Left ventricle myocardium inferior (tissue), 1 donor: ENCODE data around the gene RAET1G. TPM values are rescaled to one million over a fixed set of nuclear protein-coding genes. Genes with fewer than 3 reads are reported as not detected.

ENCODE experiments used
- DNase-seq: peaks from one replicate; pipeline ENCODE4 v3.0.0-alpha.2; 2020
- H3K27ac ChIP-seq: fragments of 200-600 bp; replicated peaks from 2 replicates; pipeline ENCODE4 v1.8.0; 2021
- H3K27me3 ChIP-seq: fragments of 200-600 bp; 2 replicates; pipeline ENCODE4 v1.8.0; 2021; ENCODE audit warnings: low read depth
- H3K36me3 ChIP-seq: fragments of 200-600 bp; 2 replicates; pipeline ENCODE4 v1.8.0; 2021
- H3K4me1 ChIP-seq: fragments of 200-600 bp; 2 replicates; pipeline ENCODE4 v1.8.0; 2021
- H3K4me3 ChIP-seq: fragments of 200-600 bp; 2 replicates; pipeline ENCODE4 v1.8.0; 2021; ENCODE audit warnings: mild to moderate bottlenecking, moderate library complexity
- H3K9me3 ChIP-seq: fragments of 200-600 bp; replicated peaks from 2 replicates; pipeline ENCODE4 v1.8.0; 2021
- intact Hi-C: fragments of 100-400 bp; cut with micrococcal nuclease; formaldehyde crosslinking; loops from one replicate; pipeline ENCODE4 v1.11.0; 2022
- total RNA-seq: library from RNA; stranded (reverse); fragmentation: NEBNext Ultra II Directional; extraction: Animal tissue kit (Norgen Biotek cat#: 25700); gene quantifications from one replicate; pipeline ENCODE4 v1.2.1, GENCODE V29; 2021
- TF ChIP-seq, protein P1 (sequence below): fragments of 200-600 bp; IDR thresholded peaks from 2 replicates; pipeline ENCODE4 v1.8.0; 2021; ENCODE audit warnings: antibody characterized with exemption, mild to moderate bottlenecking, borderline replicate concordance
- donor health status: DM: no; HTN: yes; CAD: no; lungs with severe emphysema.

RAET1G gene
- total RNA-seq, 1 donor from 2014 or later = 0.19 TPM

DNA sequence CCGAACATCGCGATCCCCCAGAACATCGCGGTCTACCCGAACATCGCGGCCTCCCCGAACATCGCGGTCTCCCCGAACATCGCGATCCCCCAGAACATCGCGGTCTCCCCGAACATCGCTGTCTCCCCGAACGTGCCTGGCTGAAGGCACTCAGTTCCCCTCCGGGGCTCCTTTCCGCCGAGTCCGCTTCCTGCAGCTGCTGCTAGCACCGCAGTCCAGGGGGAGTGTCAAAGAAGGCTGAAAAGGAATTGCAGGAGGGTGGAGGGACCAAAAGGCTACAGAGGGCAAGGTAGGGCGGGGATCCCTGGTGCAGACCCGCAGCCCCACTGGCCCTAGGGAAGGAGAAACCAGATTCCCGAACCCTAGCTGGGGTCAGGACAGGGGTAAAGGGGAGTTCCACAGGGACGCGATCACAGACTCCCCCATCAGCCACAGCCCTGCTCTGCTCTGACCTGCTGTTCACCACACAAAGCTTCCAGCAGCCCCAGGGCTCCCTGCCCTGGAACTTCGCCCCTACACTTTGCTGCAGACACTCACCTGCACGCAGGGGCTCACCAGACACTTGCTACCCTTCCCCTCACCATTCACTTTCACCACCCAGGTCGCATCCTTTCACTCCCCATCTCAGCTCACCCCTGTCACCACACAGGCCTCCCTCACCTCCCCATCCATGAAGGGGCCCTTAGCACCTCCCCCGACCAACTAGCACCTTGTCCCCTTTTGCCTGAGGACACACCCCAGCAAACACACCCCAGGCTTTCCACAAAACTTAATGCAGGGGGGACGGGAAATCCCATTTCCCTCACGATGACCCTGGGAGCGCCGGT, 42.5 kb upstream of the RAET1G start:
- Histone ChIP-seq H3K27ac (no peak overlapping the region), H3K9me3 (no peaks in the 10 kb centered on the region), H3K4me3 (peak overlapping the region; percentile 69), H3K27me3 (peaks cover 98% of the 10 kb centered on the region), H3K4me1 (peaks cover 28% of the 10 kb centered on the region), H3K36me3 (no peaks in the 10 kb centered on the region)
- DNase-seq = no peak
- intact Hi-C loops = no loop called here
- TF ChIP-seq, protein P1, sequence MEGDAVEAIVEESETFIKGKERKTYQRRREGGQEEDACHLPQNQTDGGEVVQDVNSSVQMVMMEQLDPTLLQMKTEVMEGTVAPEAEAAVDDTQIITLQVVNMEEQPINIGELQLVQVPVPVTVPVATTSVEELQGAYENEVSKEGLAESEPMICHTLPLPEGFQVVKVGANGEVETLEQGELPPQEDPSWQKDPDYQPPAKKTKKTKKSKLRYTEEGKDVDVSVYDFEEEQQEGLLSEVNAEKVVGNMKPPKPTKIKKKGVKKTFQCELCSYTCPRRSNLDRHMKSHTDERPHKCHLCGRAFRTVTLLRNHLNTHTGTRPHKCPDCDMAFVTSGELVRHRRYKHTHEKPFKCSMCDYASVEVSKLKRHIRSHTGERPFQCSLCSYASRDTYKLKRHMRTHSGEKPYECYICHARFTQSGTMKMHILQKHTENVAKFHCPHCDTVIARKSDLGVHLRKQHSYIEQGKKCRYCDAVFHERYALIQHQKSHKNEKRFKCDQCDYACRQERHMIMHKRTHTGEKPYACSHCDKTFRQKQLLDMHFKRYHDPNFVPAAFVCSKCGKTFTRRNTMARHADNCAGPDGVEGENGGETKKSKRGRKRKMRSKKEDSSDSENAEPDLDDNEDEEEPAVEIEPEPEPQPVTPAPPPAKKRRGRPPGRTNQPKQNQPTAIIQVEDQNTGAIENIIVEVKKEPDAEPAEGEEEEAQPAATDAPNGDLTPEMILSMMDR = no peak

DNA sequence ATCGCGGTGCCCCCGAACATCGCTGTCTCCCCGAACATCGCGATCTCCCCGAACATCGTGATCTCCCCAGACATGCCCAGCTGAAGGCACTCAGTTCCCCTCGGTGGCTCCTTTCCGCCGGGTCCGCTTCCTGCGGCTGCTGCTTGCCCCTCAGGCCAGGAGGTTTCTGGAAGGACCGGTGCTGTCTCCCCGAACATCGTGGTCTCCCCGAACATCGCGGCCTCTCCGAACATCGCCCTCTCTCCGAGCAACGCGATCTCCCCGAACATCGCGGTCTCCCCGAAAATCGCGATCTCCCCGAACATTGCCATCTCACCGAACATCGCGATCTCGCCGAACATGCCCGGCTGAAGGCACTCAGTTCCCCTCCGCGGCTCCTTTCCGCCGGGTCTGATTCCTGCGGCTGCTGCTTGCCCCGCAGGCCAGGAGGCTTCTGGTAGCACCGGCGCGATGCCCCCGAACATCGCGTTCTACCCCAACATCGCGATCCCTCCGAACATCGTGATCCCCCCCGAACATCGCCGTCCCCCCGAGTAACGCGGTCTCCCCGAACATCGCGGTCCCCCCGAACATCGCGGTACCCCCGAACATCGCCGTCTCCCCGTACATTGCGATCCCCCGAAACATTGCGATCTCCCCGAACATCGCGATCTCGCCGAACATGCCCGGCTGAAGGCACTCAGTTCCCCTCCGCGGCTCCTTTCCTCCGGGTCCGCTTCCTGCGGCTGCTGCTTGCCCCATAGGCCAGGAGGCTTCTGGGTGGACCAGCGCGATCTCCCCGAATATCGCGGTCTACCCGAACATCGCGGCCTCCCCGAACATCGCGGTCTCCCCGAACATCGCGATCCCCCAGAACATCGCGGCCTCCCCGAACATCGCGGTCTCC, 41.6 kb upstream of the RAET1G start:
- Histone ChIP-seq H3K4me1 (peaks cover 28% of the 10 kb centered on the region), H3K4me3 (peak overlapping the region; percentile 69), H3K27ac (no peak overlapping the region), H3K36me3 (no peaks in the 10 kb centered on the region), H3K27me3 (peaks cover 98% of the 10 kb centered on the region), H3K9me3 (no peaks in the 10 kb centered on the region)
- no peak for DNase-seq
- TF ChIP-seq, protein P1 = no peak
- intact Hi-C loops = no loop called here

DNA sequence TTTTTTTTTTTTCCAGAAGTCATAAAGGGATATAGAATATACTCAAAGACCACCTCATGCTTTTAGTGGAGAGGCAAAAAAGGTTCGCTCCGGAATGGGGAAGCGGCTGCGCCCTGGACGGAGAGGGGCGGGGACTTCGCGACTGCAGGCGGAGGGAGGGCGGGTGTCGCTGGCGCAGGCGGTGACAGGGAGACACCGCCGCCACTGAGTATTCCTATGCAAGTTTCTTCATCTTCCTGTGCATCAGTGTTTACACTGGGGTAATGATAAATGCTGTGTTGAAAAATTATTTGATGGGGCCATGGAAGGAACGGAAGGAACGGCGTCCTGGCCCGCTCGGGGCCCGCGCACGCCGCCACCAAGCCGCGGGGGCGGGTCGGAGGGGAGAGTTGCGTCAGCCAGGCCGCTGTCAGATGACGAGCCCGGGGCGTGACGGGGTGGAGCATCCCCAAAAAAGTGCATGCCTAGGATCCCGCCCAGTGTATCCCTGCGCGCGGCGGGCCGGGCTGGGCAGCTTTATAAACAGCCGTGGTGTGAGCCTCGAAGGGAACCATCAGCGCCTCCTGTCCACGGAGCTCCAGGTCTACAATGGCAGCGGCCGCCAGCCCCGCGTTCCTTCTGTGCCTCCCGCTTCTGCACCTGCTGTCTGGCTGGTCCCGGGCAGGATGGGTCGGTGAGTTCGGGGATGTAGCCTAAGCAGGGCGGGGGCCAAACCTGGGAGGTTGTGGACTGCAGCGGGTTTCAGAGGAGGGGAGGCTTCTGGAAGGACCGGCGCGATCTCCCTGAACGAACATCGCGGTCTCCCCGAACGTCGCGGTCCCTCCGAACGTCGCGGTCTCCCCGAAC, 40.8 kb upstream of the RAET1G start, which contains the start of gene ULBP1:
TSS of gene ULBP1 (plus strand) at position 482 of the 846 bp plus-strand sequence. CDS start at position 589, 107 bp downstream.
- peak; percentile 90 for DNase-seq
- intact Hi-C loops = no loop called here
- Histone ChIP-seq H3K36me3 (no peaks in the 10 kb centered on the region), H3K27ac (peak within 1 kb of the TSS; percentile 16), H3K9me3 (no peaks in the 10 kb centered on the region), H3K27me3 (peaks cover 98% of the 10 kb centered on the region), H3K4me1 (peaks cover 28% of the 10 kb centered on the region), H3K4me3 (peak within 1 kb of the TSS; percentile 69)
- TF ChIP-seq, protein P1 = no peak

DNA sequence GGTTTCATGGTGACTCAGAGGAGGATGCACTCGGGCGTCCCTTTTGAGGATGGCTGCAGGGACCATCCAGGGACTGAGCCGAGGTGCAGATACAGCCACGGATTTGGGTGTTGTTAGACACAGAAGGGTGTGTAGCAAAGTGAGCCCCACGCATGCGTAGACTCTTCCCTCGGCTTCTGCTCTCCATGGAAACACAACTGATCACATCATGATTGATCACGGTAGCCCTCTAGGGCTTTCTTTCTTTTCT, 40.2 kb upstream of the RAET1G start:
- H3K4me1 ChIP-seq = peaks cover 28% of the 10 kb centered on the region
- DNase-seq = no peak
- H3K9me3 ChIP-seq = no peaks in the 10 kb centered on the region
- TF ChIP-seq, protein P1 = no peak
- peak overlapping the region; percentile 16 for H3K27ac ChIP-seq
- intact Hi-C loops = no loop called here
- peaks cover 96% of the 10 kb centered on the region for H3K27me3 ChIP-seq
- no peaks in the 10 kb centered on the region for H3K36me3 ChIP-seq
- peak overlapping the region; percentile 69 for H3K4me3 ChIP-seq
